Cerebellar cortex (tissue), 1 donor: Measurements from ENCODE around the gene MASP2.
"Not testable (repeated sequence)": the region's sequence is repeated elsewhere in the genome, so short reads cannot be mapped to it uniquely, and the experiment has no call there.

ENCODE experiments used
- DNase-seq: peaks from one replicate; pipeline ENCODE4 v3.0.0-alpha.2; 2015; ENCODE audit warnings: low spot score

MASP2 gene

DNA sequence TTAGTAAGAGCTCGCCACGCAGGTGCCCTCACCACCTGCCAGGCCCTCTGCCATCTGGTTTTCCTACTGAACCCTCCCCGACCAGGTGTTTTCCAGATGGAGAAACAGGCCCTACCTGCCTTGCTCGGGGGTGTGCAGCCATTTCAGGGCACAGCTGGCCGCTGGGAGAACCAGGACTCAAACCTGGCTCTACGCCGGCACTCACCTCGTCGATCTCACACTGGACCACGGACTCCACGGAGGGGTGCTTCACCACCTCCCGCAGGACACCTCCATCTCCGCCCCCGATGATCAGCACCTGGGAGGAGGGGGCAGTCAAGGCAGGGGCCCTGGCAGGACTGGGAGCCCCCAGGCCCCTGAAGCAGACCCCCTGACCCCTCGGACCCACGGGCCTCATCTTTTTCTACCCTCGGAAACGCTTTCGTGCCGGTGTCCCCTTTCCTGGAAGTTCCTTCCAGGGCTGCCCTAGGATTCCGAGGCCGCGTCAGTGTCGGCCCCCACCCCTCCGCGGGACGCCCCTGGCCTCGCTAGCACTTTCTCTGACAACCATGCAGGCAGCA is 11.6 kb upstream of the MASP2 start:
- DNase-seq, result no peak

DNA sequence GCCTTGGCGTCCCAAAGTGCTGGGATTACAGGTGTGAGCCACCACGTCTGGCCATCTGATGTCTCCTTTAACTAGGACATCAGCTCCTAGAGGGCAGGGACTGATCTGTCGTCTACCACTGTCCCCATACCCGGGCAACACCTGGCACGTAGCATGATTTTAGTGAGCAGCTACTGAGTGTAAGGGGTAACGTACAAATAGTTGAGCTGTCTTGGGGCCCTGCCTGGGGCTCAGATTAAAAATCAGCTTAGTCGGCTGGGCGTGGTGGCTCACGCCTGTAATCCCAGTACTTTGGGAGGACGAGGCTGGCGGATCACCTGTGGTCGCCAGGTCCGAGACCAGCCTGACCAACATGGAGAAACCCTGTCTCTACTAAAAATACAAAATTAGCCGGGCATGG is 11.0 kb upstream of the MASP2 start:
- DNase-seq, result no peak

DNA sequence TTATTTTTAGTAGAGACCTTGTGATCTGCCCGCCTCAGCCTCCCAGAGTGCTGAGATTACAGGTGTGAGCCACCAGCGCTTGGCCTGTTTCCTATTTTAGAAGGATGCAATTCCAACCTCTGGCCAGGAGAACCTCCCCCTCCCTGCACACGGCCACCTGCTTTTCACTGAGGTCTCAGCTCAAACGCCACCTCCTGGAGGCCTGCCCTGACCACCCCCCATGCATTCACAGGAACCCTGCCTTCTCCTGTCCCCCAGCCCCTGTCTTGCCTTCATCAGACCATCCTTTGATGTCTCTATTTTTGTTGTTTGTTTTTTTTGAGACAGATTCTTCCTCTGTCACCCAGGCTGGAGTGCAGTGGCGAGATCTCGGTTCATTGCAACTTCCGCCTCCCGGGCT is 10.4 kb upstream of the MASP2 start:
- DNase-seq, result no peak

DNA sequence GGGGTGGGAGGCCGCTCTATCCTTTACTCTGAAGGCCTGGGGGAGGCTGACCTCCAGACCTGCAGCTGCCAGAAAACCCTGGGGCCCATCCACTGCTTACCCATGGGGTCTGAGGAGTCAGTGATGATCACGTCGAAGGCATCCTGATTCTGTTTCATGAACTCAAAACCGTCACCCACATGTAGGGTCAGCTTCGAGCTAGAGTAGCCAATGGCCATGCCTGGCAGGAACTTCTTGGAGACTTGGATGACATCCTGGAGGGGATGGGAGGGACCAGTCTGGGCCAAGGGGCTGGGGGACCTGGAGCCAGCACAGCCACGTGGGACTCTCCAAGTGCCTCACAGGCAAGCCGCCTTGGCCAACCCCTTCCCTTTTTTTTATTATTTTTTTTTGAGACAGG is 9.5 kb upstream of the MASP2 start:
- DNase-seq, result no peak

DNA sequence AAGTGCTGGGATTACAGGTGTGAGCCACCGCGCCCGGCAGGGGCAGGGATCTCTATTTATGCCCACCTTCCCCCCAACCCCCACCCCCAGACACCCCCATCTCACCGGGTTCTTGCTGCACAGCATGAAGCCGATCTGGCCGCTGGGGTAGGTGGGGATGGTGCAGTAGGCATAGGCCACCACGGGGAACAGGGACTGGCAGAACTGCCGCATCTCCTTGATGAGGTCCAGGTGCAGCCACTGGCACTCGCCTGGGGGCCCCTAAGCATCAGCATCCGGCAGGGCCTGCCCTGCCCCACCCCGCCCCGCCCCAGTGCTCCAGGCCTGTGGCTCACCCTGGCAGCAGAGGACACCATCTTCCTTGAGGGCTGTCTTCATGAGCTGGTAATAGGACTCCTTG is 8.6 kb upstream of the MASP2 start:
- no peak for DNase-seq

DNA sequence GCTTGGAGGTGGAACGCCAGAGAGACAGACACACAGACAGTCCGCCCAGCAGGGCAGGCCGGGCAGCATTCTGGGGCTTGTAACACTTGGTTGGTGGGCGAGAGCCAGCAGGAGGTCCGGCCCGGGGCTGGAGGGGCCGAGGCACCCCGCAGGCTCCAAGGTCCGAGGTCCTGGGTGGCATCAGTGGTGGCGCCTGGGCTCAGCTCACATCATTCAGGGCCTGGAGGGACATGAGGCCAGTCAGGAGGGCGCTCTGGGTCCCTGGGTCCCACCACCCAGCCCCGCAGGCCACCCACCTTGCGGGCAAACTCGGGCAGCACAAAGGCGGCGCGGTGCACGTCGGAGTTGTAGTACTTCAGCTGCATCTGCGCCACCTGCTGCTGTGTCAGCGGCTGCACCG is 7.6 kb upstream of the MASP2 start:
- DNase-seq, result no peak

DNA sequence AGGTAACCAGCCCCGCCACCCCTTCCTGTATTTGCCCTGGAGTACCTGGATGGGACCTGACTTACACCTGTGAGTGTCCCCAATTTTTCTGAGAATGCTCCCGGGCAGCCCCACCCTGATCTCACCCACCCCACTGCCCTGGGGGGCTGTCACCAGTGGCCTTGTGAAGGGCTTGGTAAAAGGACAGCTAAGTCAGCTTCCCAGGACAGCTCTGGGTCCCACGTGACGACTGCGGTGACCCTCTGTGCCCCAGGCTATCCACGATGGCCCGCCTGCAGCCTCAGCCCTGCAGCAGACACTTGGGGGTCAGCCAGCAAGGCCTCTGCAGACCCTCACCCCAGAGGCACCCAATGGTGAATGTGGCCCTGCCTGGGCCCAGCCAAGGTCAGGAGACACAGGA is 7.1 kb upstream of the MASP2 start:
- DNase-seq, result no peak

DNA sequence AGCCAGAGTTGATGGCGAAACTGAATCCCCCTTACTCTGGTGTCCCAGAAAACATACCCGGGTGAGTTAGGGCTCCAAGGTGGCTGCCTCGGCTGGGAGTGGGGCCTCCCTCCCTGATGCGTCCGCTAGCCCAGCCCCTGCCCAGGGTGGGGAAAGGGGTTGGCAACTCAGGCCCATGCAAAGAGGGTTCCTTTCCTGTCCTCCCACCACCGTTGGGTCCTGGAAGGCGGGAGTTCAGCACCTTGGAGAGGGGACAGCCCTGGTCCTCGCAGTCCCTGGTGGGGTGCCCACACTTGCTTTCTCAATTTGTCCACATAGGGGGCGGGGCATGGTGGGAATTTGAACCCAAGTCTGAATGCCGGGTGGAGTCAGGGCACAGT is 6.7 kb upstream of the MASP2 start:
- DNase-seq, result no peak

DNA sequence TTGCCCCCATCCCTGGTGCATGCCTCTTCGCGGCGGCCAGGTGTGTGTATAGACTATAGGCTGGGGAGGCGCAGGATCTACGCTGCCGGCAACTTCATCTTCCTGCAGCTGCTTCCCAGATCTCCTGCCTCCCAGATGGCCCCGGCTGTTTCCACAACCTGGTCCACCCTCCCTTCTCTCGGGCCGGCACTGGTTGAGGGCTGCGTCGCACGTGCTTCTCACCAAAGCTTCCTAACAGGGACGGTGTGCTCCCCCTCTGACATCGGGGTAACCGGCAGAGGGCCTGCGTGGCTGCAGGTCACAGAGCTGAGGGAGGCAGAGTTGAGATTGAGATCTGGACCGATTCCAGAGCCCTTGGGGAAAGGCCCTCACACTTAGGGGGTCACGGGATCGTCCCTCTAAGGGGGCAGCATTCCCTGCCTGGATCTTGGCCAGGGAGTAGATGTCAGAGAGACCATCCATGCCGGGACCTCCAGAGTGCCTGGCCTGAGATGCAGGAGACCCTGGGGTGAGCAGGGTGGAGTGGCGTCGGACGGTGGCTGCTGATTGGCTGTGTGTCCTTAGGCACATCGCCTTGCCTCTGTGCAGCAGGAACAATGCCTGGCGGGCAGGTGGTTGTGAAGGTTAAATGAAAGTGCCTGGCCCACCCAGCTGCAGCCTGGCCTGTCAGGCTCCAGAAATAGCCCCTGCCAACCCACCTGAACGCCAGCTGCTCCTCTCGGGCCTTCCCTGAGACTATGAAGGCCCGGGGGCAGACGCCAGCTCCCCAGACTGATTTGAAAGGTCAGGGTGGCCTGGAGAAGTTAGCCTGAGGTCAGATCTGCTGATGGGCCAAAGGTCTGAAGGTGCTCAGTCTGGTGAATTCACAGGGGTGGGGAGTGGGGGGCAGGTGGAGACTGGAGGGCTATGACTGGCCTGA is 6.1 kb upstream of the MASP2 start:
- DNase-seq, result no peak

DNA sequence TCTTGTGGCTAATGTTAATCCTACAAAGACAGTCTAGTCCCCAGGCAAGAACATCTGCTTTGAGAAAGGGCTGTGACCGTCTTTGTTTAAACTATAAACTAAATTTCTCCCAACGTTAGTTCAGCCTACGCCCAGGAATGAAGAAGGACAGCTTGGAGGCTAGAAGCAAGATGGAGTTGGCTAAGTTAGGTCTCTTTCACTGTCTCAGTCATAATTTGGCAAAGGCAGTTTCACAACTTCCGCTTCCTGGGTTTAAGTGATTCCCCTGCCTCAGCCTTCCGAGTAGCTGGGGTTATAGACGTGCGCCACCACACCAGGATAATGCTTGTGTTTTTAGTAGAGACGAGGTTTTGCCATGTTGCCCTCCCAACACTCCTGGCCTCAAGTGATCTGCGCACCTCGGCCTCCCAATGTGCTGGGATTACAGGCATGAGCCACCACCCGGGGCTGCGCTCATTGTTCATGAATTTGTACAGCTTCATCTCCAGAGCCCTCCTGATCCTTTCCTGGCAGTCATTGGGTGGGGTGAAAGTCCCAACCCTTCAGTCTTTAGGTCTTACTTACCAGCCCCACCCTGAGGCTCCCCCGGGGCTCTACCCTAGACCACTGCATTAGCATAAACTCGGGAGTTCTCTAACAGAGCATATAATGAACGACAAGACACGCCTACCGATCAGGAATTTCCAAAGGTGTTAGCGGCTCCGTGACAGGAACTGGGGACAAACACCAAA is 4.9 kb upstream of the MASP2 start:
- DNase-seq, result no peak

DNA sequence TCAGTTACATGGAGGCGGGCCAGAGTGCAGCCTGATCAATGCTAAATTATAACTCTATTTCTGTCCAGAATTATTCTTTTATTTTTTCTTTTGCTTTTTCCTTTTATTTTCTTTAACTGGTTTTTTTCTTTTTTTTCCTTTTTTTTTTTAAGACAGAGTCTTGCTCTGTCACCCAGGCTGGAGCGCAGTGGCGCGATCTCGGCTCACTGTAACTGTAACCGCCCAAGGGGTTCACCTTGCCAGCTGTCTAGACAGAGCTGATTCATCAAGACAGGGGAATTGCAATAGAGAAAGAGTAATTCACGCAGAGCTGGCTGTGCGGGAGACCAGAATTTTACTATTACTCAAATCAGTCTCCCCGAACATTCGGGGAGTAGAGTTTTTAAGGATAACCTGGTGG is 4.1 kb upstream of the MASP2 start:
- DNase-seq, result not testable (repeated sequence)

DNA sequence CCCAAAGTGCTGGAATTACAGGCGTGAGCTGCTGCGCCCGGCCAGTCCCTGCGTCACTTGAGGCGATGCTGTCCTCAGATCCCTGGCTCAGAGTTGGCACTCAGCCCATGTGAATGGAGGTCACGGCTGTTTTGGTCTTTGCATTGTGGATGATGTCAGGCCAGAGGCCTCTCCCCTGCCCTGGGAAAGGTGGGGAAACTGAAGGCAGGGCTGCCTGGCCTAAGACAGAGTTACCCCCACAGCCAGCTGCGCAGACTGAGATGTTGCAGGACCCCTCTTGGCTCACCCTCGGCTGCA is 821 bp downstream of the MASP2 start:
- DNase-seq, result no peak

DNA sequence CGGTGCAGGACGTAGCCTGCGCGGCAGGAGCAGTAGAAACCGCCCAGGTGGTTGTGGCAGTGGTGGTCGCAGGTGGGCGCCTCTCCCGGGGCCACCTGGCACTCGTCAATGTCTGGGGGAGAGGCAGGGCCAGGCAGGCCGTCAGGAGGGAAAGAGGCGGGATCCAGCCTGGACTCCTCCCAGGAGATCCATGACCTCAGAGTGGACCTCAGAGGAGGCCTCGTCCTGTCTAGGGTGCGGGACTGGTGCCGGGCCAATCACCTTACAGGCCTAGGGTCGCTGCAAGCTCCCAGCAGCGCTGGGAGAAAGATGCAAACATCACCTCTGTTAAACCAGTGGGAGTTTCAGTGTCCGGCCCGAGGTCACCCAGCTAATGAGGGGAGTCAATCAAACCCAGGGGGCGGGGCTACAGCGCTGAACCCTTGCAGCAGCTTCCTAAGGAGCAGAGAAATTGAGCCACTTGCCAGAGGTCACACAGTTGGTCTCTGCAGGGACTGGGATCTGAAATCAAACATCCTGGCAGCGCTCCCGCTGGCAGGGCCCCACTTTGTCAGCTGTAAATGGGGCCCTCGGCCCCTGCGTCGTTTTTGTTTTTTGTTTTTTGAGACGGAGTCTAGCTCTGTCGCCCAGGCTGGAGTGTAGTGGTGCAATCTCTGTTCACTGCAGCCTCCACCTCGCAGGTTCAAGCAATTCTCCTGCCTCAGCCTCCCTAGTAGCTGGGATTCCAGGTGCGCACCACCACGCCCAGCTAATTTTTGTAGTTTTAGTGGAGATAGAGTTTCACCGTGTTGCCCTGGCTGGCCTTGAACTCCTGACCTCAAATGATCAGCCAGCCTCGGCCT is 1.4 kb downstream of the MASP2 start:
- DNase-seq, result no peak

DNA sequence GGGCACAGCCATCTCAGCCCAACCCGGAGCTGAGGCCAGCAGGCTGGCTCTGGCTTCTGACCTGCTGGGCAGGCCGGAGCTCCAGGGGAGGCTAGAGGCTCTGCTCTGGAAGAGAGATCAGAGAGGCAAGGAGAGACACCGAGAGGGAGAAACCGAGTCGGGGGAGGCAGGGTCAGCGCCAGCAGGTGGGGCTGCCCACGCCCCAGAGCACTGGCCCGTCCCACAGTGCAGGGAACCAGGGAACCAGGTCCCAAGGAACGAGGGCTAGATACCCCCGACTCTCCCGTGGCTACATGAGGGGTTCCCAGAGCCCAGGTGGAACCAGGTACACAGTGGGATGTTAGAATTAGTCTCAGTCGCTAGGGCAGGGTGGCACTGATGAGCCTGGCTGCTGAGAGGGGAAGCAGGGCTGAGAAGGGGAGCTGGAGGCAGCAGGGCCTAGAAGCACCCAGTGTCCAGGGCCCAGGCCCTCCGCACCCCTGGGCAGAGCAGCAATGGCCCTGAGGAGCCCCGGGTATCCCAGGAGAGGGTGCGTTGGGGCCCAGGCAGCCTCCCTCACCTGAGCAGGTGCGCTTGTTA is 2.1 kb downstream of the MASP2 start:
- no peak for DNase-seq

DNA sequence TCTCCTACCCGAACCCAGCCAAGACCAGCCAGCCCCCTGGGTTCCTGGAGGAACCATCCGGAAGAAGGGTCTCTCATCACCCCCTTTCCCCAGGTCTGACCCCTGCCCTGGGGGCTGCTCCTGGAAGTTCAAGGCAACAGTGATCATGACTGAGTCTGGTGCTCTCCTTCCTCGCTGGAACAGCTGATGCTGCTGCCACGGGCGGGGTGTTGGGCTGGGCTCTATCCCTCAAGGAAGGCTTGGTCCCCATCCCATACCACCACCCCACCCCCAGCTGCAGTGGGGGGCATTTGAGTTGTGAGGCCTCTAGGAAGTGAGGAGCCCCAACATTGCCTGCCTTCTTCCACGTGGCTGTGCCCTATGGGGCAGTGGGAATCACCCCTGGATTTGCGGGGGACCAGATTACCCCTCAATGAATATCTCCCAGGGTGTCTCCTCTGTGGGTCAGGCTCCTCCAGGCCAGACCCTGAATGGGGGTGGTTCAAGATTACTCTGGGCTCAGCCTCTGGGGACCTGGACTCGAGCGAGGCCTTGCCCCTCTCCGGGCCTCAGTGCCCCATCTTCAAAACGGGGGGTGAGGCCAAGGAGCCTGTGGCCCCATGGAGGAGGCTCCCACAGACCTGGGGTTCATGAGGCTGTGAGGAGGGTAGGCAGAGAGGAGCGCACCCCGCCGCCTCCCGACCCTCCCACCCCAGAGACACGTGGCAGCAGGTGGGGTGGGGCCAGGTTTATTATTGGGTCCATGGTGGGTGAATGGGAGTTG is 2.8 kb downstream of the MASP2 start:
- no peak for DNase-seq

DNA sequence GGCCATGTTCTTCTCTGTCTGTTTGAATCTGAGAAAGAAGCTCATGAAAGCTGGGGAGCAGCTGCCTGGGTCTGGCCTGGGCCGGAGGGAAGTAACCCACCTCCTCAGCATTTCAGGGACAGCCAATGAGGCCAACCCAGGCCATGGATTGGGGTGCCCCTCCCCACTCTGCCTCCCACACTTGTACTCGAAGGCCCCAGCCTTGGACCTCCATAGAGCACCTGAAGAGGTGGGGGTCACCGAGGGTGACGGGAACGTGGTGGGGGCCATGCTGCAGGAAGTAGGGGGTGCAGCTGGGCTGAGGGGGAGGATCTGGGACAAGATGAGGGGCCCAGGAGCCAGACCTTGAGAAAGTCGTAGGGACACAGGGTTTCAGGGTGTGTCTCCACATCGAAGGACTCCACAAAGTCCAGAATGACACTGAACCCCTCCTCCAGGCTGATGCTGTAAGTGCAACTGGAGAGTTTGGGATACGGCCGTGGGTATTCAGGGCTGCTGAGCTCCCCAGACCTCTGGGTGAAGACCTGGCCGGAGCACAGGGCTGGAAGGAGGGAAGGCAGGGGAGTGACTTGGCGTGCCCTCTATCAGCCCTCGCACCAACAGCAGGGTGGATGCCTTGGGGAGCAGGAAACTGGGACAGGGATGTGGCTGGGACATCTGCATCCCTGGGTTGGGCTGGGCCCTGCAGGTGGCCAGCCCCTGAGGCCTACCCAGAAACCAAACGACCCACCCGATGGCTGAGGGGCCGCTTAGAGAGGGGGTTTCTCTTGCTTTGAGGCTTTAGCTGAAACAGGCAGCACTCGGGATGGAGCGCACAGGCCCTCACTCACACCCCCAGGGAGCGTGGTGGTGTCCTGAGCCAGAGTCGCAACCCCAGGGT is 3.8 kb downstream of the MASP2 start:
- no peak for DNase-seq

DNA sequence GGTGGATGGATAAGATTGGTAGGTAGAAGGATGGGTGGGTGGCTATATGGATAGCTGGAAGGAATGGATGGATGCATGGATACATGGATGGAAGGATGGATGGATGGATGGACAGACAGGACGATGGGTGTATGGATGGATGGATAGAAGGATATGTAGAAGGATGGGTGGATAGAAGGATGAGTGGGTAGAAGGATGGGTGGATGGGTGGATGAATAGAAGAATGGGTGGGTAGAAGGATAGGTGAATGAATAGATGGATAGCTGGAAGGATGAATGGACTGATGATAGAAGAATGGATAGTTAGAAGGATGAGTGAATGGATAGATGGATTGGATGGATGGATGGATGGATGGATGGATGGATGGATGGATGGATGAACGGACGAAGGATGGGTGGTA is 5.0 kb downstream of the MASP2 start:
- no peak for DNase-seq

DNA sequence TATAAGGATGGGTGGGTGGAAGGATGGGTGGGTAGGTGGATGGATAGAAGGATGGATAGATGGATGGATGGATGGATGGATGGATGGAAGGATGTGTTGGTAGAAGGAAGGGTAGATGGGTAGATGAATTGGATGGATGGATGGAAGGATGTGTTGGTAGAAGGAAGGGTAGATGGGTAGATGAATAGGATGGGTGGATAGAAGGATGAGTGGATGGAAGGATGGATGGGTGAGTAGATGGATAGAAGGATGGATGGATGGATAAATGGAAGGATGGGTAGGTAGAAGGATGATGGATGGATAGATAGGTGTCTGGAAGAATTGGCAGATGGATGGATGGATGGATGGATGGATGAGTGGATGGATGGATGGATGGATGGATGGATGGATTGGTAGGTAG is 6.0 kb downstream of the MASP2 start:
- no peak for DNase-seq

DNA sequence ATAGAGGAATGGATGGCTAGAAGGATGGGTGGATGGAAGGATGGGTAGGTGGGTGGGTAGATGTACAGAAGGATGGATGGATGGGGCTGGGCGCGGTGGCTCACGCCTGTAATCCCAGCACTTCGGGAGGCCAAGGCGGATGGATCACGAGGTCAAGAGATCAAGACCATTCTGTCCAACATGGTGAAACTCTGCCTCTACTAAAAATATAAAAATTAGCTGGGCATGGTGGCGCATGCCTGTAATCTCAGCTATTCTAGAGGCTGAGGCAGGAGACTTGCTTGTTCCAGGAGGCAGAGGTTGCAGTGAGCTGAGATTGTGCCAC is 7.0 kb downstream of the MASP2 start:
- not testable (repeated sequence) for DNase-seq

DNA sequence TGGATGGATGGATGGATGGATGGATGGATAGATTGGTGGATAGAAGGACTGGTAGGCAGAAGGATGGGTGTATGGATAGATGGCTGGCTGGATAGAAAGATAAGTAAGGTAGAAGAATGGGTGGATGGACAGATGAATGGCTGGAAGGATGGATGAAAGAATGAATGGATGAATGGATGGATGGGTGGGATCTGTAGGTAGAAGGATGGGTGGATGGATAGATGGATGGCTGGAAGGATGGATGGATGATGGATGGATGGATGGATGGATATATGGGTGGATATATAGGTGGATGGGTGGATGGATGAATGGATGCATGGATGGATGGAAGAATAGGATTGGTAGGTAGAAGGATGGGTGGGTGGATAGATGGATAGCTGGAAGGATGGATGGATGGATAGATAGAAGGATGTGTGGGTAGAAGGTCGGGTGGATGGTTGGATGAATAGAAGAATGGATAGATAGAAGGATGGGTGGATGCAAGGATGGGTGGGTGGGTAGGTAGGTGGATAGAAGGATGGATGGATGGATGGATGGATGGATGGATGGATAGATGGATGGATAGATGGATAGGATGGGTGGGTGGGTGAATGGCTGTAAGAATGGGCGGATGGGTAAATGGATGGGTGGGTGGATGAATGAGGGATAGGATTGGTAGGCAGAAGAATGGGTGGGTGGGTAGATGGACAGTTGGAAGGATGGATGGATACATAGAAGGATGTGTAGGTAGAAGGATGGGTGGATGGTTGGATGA is 7.5 kb downstream of the MASP2 start:
- DNase-seq, result no peak
